Measurements from ENCODE around the gene LAMA3.

DNA sequence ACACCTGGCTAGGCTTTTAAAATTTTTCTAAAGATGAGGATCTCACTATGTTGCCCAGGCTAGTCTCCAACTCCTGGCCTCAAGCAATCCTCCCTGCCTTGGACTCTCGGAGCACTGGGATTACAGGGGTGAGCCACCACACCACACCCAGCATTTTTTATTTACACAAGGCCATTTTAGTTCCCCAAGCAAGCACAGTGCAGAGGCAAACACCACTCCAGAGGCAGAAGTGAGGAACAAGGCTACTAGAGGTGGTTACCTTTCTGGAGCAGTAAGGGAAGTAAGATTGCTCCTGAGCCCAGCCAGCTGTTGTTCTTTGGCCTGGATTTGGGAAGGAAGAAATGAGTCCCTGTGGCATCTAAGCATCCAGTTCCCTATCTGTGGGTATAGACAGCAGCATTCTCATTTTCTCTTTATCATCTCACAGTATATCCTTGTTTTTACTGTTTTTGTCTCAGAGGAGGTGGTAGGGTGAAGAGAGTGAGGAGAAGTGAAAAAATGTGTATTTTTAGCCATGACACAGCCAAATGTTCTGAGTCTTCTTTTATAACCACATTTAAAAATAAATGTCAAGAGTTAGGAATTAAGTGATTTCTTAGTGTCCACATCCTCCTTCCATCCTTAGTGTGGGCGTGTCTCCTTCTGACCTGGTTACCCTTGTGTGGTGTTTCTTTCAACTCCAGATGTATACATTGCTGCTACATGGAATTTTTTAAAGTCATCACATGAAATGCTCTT is 314.8 kb downstream of the LAMA3 start:
- TF ChIP-seq ZNF274 (IDR thresholded peaks at IDR 0.05; ENCODE audit: low read depth, low read length) (no peak), SUZ12 (IDR thresholded peaks at IDR 0.05; ENCODE audit: extremely low read depth, insufficient read depth, insufficient read length) (no peak), YY1 (IDR thresholded peaks at IDR 0.05; ENCODE audit: insufficient read depth, insufficient read length) (no peak)
